RWPE1 (cell line): ENCODE measurements around the gene CD7.

Source experiments
- CTCF ChIA-PET: fragments of 350-600 bp; sonication (Branson Sonifier 250); formaldehyde crosslinking; extraction: SDS; loops from one replicate; lab custom pipeline; 2021; lab: Yijun Ruan, JAX
- POLR2A ChIA-PET: fragments of 400-600 bp; formaldehyde crosslinking; extraction: SDS; loops from one replicate; lab custom pipeline; 2020; ENCODE audit warnings: antibody characterized with exemption; ENCODE audit not compliant: low non-redundant PET; lab: Yijun Ruan, JAX
- DNase-seq: peaks from one replicate; pipeline ENCODE4 v3.0.0; 2012; ENCODE audit warnings: low spot score
- H3K27ac ChIP-seq: fragments of 450-650 bp; 2 replicates; pipeline ENCODE4 v1.5.1; 2017
- CTCF ChIP-seq: fragments of 450-650 bp; conservative IDR thresholded peaks from 2 replicates; pipeline ENCODE4 v1.5.1; 2017; ENCODE audit warnings: low read depth, mild to moderate bottlenecking

Gene CD7

GRCh38 chr17:82334204-82334621 lies 16.8 kb upstream of the CD7 start:
- POLR2A ChIA-PET: interaction anchor here (0.6 to 1.0 kb wide), 5 partner anchors 9 to 36 kb away, joined by 3 to 5 read pairs (median 3); no protein-coding TSS in a partner anchor
- no peak for TF ChIP-seq CTCF
- H3K27ac ChIP-seq: peak overlapping the region; percentile 90
- no peak for DNase-seq
- CTCF ChIA-PET: interaction anchor here (0.7 kb wide), 1 partner anchor 114 kb away, joined by 3 read pairs; no protein-coding TSS in a partner anchor

- CTCF ChIA-PET: interaction anchor here (0.6 kb wide), 2 partner anchors 74 to 287 kb away, joined by 3 to 5 read pairs; no protein-coding TSS in a partner anchor
- peak; percentile 50 for DNase-seq
Measured at GRCh38 chr17:82333279-82334171, 16.1 kb upstream of the CD7 start, which contains the start of gene SECTM1. Gene SECTM1, minus strand, starts transcription at chr17:82333766. Its CDS starts 6,526 bp downstream, at chr17:82327240.

GRCh38 chr17:82332669-82333278 lies 15.4 kb upstream of the CD7 start:
- peak overlapping the region; percentile 90 for H3K27ac ChIP-seq
- ChIA-PET POLR2A (interaction anchor here (0.5 kb wide), 1 partner anchor 325 kb away, joined by 3 read pairs; no protein-coding TSS in a partner anchor), CTCF (interaction anchor here (0.6 kb wide), 2 partner anchors 75 to 287 kb away, joined by 3 to 5 read pairs; no protein-coding TSS in a partner anchor)
- DNase-seq: peak; percentile 64
- no peak for TF ChIP-seq CTCF

More at GRCh38 chr17:82333279-82334171, 16.1 kb upstream of the CD7 start, which contains the start of gene SECTM1:
- H3K27ac ChIP-seq: peak within 1 kb of the TSS; percentile 90
- TF ChIP-seq CTCF: no peak
- POLR2A ChIA-PET: interaction anchor here (0.5 to 1.0 kb wide), 5 partner anchors 9 to 324 kb away, joined by 3 to 4 read pairs (median 3); no protein-coding TSS in a partner anchor

- DNase-seq: no peak
- ChIA-PET POLR2A (no interaction called here), CTCF (interaction anchor here (0.8 kb wide), 2 partner anchors 30 to 95 kb away, joined by 3 read pairs; no protein-coding TSS in a partner anchor)
- H3K27ac ChIP-seq: peak overlapping the region; percentile 90
- TF ChIP-seq CTCF: no peak
Measured at GRCh38 chr17:82331345-82331939, 14.0 kb upstream of the CD7 start.

GRCh38 chr17:82330322-82331239 lies 13.2 kb upstream of the CD7 start:
- ChIA-PET POLR2A (no interaction called here), CTCF (interaction anchor here (0.6 to 1.1 kb wide), 2 partner anchors 32 to 38 kb away, joined by 3 to 5 read pairs; no protein-coding TSS in a partner anchor)
- peak overlapping the region; percentile 90 for H3K27ac ChIP-seq
- no peak for TF ChIP-seq CTCF
- DNase-seq: peak; percentile 71
